CD4-positive, alpha-beta T cell treated with Interleukin-6 for 4 hours (primary cell): Measurements from ENCODE around the gene TAT.

Experiments used
- DNase-seq: peaks from one replicate; pipeline ENCODE4 v3.0.0-alpha.2; 2020; ENCODE audit warnings: mixed read lengths

The TAT gene

DNA sequence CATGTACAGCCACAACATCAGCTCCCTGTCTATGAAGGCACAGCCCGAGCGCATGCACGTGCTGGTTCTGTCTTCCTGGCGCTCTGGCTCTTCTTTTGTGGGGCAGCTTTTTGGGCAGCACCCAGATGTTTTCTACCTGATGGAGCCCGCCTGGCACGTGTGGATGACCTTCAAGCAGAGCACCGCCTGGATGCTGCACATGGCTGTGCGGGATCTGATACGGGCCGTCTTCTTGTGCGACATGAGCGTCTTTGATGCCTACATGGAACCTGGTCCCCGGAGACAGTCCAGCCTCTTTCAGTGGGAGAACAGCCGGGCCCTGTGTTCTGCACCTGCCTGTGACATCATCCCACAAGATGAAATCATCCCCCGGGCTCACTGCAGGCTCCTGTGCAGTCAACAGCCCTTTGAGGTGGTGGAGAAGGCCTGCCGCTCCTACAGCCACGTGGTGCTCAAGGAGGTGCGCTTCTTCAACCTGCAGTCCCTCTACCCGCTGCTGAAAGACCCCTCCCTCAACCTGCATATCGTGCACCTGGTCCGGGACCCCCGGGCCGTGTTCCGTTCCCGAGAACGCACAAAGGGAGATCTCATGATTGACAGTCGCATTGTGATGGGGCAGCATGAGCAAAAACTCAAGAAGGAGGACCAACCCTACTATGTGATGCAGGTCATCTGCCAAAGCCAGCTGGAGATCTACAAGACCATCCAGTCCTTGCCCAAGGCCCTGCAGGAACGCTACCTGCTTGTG, 40.0 kb downstream of the TAT start:
- DNase-seq = no peak

DNA sequence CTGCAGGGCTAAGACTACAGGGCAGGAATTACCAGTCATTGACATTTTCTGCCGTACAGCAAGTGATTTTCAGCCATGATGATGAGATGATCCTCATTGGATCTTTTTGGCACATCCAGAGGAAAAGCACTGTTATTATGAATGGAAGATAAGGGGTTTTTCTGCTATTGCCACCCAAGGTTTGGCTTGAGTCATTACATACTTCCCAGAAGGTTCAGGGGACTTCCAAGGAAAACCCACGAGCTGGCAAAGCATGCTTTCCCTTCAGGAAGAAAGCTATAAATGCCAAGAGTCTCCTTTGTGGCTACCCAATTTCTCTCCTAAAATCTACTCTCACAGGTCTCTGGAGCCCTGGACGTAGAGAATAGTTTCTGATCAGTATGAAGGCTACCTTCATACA, 44.5 kb downstream of the TAT start:
- DNase-seq = no peak

DNA sequence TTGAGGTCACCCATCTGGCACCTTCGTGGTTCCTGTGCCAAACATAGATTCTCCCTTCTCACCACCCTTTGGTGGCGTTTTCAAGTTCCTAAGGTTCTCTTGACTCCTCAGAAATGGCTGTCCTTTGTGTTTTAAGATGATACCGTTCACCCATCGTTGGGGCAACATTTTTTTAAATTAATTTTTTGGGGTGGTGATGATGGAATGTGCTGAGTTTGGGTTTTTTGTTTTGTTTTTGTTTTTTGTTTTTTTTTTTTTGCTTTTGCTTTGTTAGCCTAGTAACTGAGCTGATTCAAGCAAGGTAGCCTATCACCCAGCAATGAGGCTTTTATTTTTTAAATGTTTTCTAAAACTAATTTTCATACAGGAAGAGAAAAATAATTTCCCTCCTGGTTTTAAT, 48.0 kb downstream of the TAT start:
- no peak for DNase-seq

DNA sequence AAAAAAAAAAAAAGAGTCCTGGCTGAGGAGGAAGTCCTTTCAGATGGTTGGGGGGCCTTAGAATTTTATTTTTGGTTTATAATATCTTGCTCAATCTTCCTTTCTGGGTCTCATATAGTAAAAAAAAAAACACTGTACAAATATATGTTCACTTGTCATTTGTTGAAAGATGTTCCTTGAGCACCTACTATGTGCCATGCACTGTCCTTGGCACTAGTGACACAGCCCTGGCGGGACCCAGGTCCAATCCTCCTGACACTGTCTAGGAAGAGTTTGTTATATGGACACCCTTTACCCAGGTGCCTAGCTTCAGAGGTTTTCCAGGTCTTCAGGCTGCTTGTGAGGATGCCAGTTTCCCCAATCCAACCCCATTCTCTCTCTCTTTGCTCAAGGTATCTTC, 48.6 kb downstream of the TAT start:
- DNase-seq = no peak

DNA sequence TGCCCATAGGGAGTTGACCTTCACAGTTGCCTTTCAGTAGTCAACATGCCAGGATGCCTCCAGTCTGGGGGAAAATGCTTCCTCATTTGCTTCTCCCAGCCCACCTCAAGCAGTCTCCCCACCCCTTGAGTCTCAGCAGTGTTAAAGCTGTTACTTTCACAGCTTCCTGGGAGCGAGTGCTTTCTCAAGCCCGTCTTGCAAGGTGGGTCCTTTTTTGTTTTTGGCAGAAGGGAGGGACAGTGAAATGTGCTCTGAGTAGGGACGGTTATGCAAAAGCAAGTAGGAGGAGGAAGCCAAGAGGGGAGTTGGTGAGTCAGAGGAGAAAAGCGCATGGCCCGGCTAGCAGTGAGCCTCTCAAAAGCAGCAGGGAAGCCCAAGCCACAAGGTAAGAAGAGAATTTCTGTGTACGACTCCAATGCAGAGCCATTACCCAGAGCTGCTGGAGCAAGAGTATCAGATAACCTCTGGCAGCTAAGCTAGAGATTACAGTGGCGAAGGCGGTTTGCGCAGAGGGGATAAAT, 50.7 kb downstream of the TAT start, which contains the start of gene CHST4:
Gene CHST4, plus strand, starts transcription at position 316 of the 521 bp plus-strand sequence. CDS start 10,252 bp downstream, outside the sequence.
- DNase-seq = no peak

DNA sequence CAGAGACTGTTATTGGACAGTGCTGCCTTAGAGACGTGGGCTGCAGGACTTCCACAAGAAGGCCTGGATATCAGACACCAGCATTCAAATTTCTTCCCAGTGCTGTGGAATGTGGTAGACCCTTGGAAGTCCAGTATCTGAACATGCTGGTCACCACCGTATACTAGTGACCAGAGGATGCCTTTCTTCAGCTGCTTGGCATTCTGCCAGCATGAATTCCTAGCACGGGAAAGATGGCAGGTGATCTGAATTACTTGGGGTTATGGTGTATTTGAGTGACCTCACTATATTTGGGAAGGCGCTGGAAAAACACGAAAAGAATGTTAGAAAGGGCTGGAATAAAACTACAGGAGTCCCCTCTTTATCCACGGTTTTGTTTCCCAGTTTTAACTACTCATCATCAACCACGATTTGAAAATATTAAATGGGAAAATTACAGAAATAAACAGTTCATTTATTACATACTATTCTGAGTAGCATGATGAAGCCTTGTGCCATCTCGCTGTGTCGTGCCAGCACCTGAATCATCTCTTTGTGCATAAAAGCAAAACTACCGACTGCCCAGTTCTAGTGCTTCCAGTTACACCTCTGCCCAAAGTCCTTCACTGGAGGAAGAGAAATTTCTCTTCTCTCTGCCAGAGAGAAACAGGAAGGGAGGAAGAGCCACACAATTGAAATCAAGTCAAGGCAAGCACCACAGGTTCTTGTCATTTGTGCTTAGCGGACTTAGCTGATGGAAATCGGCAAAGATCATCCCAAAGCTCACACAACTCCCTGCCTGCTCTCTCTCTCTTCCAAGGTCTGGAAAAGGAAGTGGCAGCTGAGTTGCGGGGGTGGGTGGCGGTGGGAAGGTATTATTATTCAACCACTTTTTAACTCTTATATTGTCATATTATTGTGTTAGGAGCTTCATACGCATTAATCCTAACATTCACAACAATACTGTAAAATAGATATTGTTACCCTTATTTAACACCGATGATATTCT, 52.0 kb downstream of the TAT start:
- no peak for DNase-seq

DNA sequence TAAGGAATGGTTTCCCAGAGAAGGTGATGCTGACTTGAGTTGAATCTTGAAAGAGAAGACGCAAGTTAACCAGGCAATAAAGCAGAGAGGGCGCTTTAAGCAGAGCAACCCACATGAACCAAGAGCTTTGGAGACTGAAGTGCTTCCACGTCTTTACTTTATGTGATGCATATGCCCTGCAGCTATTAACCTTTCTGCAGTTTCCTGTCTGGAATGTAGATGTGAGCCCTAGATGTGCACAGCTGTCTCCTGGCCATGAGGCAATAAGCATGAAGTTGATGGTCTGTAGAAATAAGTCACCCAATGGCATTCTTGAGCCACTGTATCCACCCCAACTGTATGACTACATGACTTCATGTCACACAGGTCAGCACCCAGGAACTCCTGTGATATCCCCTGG, 56.3 kb downstream of the TAT start:
- DNase-seq = no peak
